GM23338 (cell line): ENCODE results near the gene EPHB1.

ENCODE experiments used
- CREB1 ChIP-seq: fragments of 250-450 bp; sonication (Bioruptor Pico); IDR thresholded peaks from 2 replicates; pipeline ENCODE4 v1.5.0; 2020; ENCODE audit warnings: low read depth, mild to moderate bottlenecking, moderate library complexity
- ETS1 ChIP-seq: IDR thresholded peaks from 2 replicates; pipeline ENCODE4 v1.6.1; 2016; ENCODE audit warnings: antibody characterized with exemption
- EZH2 ChIP-seq: fragments of 200-600 bp; sonication (generic); IDR thresholded peaks from one replicate; pipeline ENCODE4 v1.8.0; 2017; ENCODE audit warnings: antibody characterized with exemption, mild to moderate bottlenecking, low read depth; ENCODE audit not compliant: unreplicated experiment
- EZH2phosphoT487 ChIP-seq: fragments of 200-600 bp; sonication (generic); IDR thresholded peaks from one replicate; pipeline ENCODE4 v1.8.1; 2018; ENCODE audit warnings: antibody characterized with exemption; ENCODE audit not compliant: unreplicated experiment
- JUNB ChIP-seq: IDR thresholded peaks from one replicate; pipeline ENCODE4 v1.6.1; 2016; ENCODE audit warnings: antibody characterized with exemption; ENCODE audit not compliant: unreplicated experiment
- NANOG ChIP-seq: IDR thresholded peaks from 2 replicates; pipeline ENCODE4 v1.6.1; 2016; ENCODE audit warnings: antibody characterized with exemption, borderline replicate concordance
- POLR2AphosphoS5 ChIP-seq: IDR thresholded peaks from 2 replicates; pipeline ENCODE4 v1.6.1; 2016; ENCODE audit warnings: antibody characterized with exemption, low read depth
- STAT1 ChIP-seq: IDR thresholded peaks from one replicate; pipeline ENCODE4 v1.6.1; 2016; ENCODE audit warnings: antibody characterized with exemption; ENCODE audit not compliant: unreplicated experiment
- ZNF331 ChIP-seq: fragments of 250-450 bp; sonication (Bioruptor Pico); IDR thresholded peaks from 2 replicates; pipeline ENCODE4 v1.5.0; 2020; ENCODE audit warnings: low read depth, mild to moderate bottlenecking, moderate library complexity
- TF ChIP-seq, protein P1 (sequence below), 2 experiments: fragments of 200-600 bp in 1 of 2; sonication (generic) in 1 of 2; conservative IDR thresholded peaks; 2 replicates each; pipeline versions ENCODE4 v1.5.1 to v1.6.1; 2016 to 2017; ENCODE audit warnings: antibody characterized with exemption in 2 of 2, low read depth in 2 of 2, mild to moderate bottlenecking in 2 of 2, moderate library complexity in 1 of 2
- TF ChIP-seq, protein P2 (sequence below): IDR thresholded peaks from one replicate; pipeline ENCODE4 v1.6.1; 2018; ENCODE audit warnings: antibody characterized with exemption; ENCODE audit not compliant: unreplicated experiment

DNA sequence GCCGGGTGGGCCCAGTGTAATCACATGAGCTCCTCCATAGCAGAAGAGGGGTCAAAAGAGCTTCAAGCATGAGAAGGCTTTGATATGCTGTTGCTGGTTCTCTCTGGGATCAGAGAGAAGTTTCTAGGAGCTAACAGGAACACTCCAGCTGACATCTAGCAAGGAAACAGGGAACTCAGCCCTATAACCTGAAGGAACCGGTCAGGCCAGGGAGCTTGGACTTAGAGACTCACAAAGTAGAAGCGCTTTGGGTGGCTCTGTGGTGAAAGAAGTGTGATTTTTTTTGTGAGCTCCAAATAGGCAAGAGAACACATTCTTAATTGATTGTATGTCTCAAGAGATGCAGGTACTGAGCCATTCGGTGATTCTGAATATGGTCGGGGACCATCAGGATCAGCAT, 26.2 kb upstream of the EPHB1 start:
- TF ChIP-seq, protein P1, sequence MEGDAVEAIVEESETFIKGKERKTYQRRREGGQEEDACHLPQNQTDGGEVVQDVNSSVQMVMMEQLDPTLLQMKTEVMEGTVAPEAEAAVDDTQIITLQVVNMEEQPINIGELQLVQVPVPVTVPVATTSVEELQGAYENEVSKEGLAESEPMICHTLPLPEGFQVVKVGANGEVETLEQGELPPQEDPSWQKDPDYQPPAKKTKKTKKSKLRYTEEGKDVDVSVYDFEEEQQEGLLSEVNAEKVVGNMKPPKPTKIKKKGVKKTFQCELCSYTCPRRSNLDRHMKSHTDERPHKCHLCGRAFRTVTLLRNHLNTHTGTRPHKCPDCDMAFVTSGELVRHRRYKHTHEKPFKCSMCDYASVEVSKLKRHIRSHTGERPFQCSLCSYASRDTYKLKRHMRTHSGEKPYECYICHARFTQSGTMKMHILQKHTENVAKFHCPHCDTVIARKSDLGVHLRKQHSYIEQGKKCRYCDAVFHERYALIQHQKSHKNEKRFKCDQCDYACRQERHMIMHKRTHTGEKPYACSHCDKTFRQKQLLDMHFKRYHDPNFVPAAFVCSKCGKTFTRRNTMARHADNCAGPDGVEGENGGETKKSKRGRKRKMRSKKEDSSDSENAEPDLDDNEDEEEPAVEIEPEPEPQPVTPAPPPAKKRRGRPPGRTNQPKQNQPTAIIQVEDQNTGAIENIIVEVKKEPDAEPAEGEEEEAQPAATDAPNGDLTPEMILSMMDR (conservative IDR thresholded peaks at IDR 0.05; ENCODE audit: low read depth in 2 of 2), result no peak
- TF ChIP-seq EZH2 (no peak), ZNF331 (CRISPR knock-in tag) (no peak), POLR2AphosphoS5 (no peak), CREB1 (CRISPR knock-in tag) (no peak), EZH2phosphoT487 (no peak), JUNB (no peak), ETS1 (no peak), STAT1 (no peak), NANOG (no peak)
- TF ChIP-seq, protein P2, sequence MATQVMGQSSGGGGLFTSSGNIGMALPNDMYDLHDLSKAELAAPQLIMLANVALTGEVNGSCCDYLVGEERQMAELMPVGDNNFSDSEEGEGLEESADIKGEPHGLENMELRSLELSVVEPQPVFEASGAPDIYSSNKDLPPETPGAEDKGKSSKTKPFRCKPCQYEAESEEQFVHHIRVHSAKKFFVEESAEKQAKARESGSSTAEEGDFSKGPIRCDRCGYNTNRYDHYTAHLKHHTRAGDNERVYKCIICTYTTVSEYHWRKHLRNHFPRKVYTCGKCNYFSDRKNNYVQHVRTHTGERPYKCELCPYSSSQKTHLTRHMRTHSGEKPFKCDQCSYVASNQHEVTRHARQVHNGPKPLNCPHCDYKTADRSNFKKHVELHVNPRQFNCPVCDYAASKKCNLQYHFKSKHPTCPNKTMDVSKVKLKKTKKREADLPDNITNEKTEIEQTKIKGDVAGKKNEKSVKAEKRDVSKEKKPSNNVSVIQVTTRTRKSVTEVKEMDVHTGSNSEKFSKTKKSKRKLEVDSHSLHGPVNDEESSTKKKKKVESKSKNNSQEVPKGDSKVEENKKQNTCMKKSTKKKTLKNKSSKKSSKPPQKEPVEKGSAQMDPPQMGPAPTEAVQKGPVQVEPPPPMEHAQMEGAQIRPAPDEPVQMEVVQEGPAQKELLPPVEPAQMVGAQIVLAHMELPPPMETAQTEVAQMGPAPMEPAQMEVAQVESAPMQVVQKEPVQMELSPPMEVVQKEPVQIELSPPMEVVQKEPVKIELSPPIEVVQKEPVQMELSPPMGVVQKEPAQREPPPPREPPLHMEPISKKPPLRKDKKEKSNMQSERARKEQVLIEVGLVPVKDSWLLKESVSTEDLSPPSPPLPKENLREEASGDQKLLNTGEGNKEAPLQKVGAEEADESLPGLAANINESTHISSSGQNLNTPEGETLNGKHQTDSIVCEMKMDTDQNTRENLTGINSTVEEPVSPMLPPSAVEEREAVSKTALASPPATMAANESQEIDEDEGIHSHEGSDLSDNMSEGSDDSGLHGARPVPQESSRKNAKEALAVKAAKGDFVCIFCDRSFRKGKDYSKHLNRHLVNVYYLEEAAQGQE, result no peak
